Stimulated activated memory B cell treated with anti-CD40 and anti-IgM and Interleukin-4, amounts not matched to agents 10 μg/mL and 1 μg/mL and 100 μg/mL, for 72 hours (primary cell): Measurements from ENCODE around the gene ZNF106.
A peak's percentile ranks its signal among the peaks of the same experiment; 100 is the strongest.

Experiments used
- ATAC-seq: fragments of 150-1000 bp; cut with Tn5 transposase; 2 replicates; pipeline ENCODE4 v1.10.0; 2021
- H3K27ac Mint-ChIP-seq: one replicate; pipeline ENCODE4 v1.8.0; 2022; ENCODE audit warnings: mild to moderate bottlenecking, mixed read lengths
- H3K27me3 Mint-ChIP-seq: one replicate; pipeline ENCODE4 v1.8.0; 2022; ENCODE audit warnings: mixed read lengths
- H3K36me3 Mint-ChIP-seq: one replicate; pipeline ENCODE4 v1.8.0; 2022; ENCODE audit warnings: mixed read lengths
- H3K4me1 Mint-ChIP-seq: one replicate; pipeline ENCODE4 v1.8.0; 2022; ENCODE audit warnings: mixed read lengths
- H3K4me3 Mint-ChIP-seq: one replicate; pipeline ENCODE4 v1.8.0; 2022; ENCODE audit warnings: mild to moderate bottlenecking, moderate library complexity, mixed read lengths
- H3K9me3 Mint-ChIP-seq: one replicate; pipeline ENCODE4 v1.8.0; 2022; ENCODE audit warnings: mixed read lengths

Gene ZNF106

DNA sequence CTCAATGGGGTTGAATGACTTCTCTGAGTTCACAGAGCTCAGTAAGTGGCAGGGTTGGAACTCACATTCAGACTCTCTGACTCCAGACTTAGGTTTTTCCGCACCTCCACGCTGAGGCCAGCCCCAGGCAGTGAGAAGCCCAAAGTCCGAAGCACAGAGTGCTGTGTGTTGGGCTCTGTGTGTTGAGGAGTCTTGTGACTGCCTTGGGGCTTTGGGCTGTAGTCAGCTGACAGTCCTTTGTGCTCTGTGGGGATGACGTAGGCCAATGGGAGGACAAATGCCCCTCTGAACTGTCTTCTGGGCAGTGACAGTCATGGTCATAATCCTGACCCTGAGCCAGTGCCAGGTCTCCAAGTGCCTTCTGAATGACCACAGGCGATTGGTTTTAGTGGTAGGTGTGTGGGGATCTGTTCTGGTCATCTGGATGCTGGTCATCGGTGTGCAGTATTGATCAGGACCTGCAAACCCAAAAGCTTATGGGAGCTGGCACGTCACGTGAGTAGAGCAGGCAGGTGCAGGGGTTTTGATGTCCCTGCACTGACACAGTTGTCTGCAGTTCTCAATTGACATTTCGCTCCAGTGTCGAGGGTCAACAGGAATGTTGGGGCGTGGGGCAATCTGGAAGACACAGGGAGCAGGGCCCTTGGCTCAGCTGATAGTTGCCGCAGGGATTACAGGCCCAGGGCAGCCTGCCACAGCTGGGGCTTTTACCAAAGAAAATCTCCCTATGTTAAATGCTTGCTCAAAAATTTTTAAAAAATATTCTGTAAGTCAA lies 86.3 kb downstream of the ZNF106 start:
- H3K4me3 Mint-ChIP-seq, result no peak overlapping the region
- no peaks in the 10 kb centered on the region for H3K9me3 Mint-ChIP-seq
- no peak overlapping the region for H3K27ac Mint-ChIP-seq
- peaks cover 54% of the 10 kb centered on the region for H3K36me3 Mint-ChIP-seq
- no peak for ATAC-seq
- peaks cover 8% of the 10 kb centered on the region for H3K4me1 Mint-ChIP-seq
- no peaks in the 10 kb centered on the region for H3K27me3 Mint-ChIP-seq

DNA sequence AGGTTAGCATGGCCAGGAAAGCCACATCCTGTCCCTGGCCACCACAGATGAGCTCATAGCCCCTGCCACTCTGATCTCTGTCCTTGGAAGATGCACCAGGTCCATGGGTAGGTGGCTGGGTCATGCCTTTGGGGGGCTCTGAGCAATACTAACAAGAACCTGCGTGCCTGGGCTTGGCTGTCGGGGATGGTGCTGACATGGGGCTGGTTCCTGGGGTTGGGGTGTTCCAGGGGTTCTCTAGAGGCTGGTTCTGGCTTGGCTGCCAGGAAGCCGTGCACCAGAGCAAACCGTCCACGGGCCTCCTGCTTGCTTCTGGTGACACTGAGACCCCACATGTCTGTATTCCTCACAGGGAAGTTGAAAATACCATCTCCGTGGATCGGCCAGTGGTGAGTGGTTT lies 87.6 kb downstream of the ZNF106 start:
- H3K4me3 Mint-ChIP-seq, result no peak overlapping the region
- ATAC-seq, result no peak
- H3K9me3 Mint-ChIP-seq, result no peaks in the 10 kb centered on the region
- H3K36me3 Mint-ChIP-seq, result peaks cover 62% of the 10 kb centered on the region
- no peaks in the 10 kb centered on the region for H3K27me3 Mint-ChIP-seq
- no peak overlapping the region for H3K27ac Mint-ChIP-seq
- peaks cover 8% of the 10 kb centered on the region for H3K4me1 Mint-ChIP-seq

DNA sequence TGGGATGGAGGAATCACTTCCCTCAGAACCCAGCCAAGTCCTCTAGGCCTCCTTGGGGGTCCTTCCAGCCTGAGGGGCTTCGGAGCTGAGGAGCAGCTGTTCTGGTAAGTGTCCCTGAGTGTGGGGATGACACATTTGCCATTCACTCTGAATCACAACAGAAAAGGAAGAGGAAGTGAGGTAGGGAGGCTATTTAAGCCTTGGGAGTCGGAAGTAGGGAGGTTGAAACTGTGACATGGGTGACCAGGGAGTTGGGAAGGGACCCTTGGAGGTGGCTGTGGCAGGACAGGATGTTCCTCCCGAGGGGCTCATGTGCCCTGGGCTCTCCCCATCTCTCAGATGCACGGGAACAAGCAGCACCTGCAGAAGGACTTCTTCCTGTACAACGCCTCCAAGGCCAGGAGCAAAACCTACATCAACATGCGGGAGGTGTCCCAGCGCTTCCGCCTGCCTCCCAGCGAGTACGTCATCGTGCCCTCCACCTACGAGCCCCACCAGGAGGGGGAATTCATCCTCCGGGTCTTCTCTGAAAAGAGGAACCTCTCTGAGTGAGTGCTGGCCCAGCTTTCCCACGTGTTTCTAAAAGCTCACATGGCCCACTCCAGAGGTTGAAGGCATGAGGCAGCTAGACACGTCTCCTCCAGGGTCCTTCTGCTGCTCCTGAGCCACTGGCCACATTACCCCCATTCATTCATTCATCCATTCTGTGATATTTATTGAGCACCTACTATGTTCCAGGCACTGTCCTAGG lies 88.3 kb downstream of the ZNF106 start:
- Mint-ChIP-seq H3K27me3 (no peaks in the 10 kb centered on the region), H3K4me3 (no peak overlapping the region), H3K9me3 (no peaks in the 10 kb centered on the region), H3K4me1 (peaks cover 8% of the 10 kb centered on the region), H3K36me3 (peaks cover 57% of the 10 kb centered on the region), H3K27ac (no peak overlapping the region)
- ATAC-seq, result no peak

DNA sequence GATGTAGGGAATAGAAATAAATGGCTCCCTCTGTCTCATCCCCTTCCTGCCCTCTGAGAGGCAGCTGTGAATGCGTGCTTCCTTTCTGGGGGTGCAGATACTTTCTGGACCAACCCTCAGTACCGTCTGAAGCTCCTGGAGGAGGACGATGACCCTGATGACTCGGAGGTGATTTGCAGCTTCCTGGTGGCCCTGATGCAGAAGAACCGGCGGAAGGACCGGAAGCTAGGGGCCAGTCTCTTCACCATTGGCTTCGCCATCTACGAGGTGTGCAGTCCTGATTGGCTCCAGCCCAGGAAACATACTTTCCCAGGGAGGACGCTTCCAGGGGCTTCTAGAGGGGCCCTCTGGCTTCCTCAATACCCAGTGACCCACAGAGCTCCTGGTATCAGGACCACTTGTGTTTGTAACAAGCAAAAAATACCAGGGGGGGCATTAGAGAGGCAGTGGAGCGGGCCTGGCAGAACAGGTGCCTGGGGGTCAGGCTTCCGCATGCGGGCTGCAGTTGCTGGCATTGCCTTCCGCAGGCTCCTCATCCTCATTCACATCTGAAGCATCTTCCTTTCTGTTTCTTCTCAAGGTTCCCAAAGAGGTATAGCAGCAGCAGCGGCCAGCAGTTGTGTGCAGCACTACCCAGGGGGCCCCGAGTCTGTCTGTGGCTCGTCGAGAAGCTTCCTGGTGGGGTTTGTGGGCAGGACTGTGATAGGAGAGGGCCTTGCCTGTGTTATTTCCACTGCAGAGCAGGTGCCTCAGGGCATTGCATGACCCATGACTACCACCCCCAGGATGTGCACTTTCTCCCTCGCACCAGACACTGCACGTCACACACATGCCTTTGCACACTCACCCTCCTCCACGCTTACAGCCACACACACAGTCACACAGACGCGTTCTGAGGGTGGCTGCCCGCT lies 89.1 kb downstream of the ZNF106 start:
- peak overlapping the region; percentile 26 for H3K27ac Mint-ChIP-seq
- H3K9me3 Mint-ChIP-seq, result no peaks in the 10 kb centered on the region
- H3K4me3 Mint-ChIP-seq, result no peak overlapping the region
- peaks cover 52% of the 10 kb centered on the region for H3K36me3 Mint-ChIP-seq
- ATAC-seq, result no peak
- H3K4me1 Mint-ChIP-seq, result peaks cover 8% of the 10 kb centered on the region
- no peaks in the 10 kb centered on the region for H3K27me3 Mint-ChIP-seq

DNA sequence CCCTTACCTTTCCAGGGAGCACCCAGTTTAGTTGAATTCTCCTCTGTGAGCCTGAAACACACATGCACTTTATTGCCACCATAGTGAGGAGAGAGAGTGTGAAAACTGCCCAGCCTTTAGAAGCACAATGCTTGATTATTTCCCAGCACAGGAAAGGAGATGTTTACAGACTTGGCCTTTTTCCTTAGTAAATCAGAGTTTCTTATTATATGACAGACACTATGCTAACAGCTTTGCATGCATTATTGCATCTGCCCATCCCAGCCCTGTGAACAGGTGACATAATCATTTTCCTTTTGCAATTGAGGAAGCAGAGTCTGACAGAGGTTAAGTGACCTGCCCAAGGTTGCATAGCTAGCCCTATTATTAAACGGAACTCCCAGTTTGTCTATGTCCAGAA lies 95.1 kb downstream of the ZNF106 start:
- no peak for ATAC-seq
- peaks cover 2% of the 10 kb centered on the region for H3K4me1 Mint-ChIP-seq
- peaks cover 28% of the 10 kb centered on the region for H3K36me3 Mint-ChIP-seq
- H3K27me3 Mint-ChIP-seq, result no peaks in the 10 kb centered on the region
- H3K9me3 Mint-ChIP-seq, result no peaks in the 10 kb centered on the region
- H3K4me3 Mint-ChIP-seq, result no peak overlapping the region
- no peak overlapping the region for H3K27ac Mint-ChIP-seq

DNA sequence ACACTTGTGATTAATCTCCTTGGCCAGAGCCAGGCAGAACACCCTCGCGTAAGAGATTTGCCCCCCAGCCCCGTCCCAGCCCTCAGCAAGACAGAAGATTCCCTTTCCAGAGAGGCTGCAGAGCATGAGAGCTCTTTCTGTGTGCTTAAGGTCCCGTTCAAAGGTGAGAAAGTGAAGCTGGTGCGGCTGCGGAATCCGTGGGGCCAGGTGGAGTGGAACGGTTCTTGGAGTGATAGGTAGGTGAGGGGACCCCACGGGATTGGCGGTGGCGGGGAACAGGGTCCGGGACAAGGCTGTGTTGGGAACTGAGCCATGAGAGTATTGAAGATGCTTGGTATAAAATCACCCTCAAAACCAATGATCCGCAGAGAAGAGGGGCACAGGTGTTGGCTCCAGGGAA lies 96.8 kb downstream of the ZNF106 start:
- Mint-ChIP-seq H3K9me3 (no peaks in the 10 kb centered on the region), H3K27ac (no peak overlapping the region), H3K4me3 (no peak overlapping the region), H3K4me1 (no peaks in the 10 kb centered on the region), H3K36me3 (peaks cover 18% of the 10 kb centered on the region), H3K27me3 (no peaks in the 10 kb centered on the region)
- ATAC-seq, result no peak

DNA sequence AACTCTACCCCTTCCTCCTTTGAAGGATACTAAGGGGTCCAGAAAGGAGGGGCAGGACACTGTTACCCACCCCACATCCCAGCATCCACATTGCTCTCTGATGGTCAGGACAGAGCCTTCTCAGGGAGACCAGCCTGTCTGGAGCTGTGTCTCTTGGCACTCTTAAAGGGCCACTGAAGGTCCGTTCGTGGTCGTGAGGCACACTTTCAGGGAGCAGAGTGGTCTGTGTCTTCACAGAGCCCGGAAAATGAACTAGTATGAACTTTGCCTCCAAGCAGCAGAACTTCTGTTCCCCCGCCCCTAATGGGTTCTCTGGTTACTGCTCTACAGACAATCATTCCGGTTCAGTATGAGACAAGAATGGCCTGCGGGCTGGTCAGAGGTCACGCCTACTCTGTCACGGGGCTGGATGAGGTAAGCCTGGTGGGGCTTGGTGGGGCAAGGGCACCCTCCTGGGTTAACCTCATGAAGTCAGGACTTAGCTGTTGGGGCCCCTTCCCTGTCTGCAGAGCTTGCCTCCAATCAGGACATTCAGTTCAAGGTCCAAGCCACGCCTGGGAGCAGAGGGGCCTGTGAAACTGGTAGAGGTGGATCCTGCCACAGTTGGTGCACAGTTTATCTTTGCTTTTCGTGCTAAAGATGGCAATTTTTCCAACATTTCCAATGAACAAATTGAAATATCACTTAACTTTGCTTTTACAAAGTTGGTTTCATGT lies 98.5 kb downstream of the ZNF106 start:
- no peaks in the 10 kb centered on the region for H3K27me3 Mint-ChIP-seq
- no peak overlapping the region for H3K4me3 Mint-ChIP-seq
- H3K4me1 Mint-ChIP-seq, result no peaks in the 10 kb centered on the region
- H3K36me3 Mint-ChIP-seq, result peaks cover 20% of the 10 kb centered on the region
- ATAC-seq, result no peak
- no peak overlapping the region for H3K27ac Mint-ChIP-seq
- H3K9me3 Mint-ChIP-seq, result no peaks in the 10 kb centered on the region

DNA sequence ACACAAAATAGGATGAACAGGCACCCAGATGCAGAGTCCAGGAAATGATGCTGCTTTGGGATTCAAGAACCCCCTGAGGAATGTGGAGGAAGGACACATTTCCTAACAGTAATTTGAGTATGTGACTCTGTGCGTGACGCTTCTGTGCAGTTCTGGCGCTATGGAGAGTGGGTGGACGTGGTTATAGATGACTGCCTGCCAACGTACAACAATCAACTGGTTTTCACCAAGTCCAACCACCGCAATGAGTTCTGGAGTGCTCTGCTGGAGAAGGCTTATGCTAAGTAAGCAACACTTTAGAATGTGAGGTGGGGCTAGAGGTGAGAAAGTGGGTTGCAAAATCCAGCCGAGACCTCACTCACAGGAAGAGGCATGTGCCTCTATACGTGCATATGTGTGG lies 103.3 kb downstream of the ZNF106 start:
- Mint-ChIP-seq H3K9me3 (no peaks in the 10 kb centered on the region), H3K27me3 (no peaks in the 10 kb centered on the region), H3K4me1 (no peaks in the 10 kb centered on the region), H3K27ac (no peak overlapping the region), H3K4me3 (no peak overlapping the region), H3K36me3 (peaks cover 48% of the 10 kb centered on the region)
- no peak for ATAC-seq

DNA sequence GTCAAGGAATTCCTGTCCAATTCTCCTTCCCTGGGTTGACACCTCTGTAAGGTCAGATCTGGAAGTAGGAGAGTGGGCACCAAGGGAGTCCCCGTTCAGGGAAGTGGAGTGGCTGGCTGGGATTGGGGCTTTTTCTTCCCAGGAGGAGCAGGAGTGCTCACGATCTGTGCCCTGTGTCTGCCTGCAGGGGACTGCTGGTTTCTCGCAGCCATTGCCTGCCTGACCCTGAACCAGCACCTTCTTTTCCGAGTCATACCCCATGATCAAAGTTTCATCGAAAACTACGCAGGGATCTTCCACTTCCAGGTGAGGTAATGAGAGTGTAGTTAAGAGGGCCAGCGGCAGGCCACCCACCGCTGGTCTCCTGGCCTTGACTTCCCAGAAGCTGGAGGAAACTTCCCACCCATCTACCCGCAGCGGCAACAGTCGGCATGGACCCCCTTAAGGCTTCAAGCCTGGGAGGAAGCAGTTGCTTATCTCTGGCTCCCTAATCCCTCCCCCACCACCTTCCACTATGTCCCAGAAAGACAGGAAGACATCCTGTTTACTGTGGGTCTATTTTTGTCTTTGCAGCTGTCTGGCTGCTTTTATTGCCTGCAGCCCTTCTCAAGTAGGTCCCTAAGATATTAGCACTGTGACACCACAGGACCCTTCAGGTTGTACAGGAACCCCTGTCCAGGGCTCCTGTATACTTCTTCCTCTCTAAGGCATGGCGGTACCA lies 104.8 kb downstream of the ZNF106 start:
- Mint-ChIP-seq H3K4me1 (no peaks in the 10 kb centered on the region), H3K4me3 (no peak overlapping the region), H3K27ac (no peak overlapping the region), H3K36me3 (peaks cover 44% of the 10 kb centered on the region), H3K9me3 (no peaks in the 10 kb centered on the region), H3K27me3 (no peaks in the 10 kb centered on the region)
- ATAC-seq, result no peak

DNA sequence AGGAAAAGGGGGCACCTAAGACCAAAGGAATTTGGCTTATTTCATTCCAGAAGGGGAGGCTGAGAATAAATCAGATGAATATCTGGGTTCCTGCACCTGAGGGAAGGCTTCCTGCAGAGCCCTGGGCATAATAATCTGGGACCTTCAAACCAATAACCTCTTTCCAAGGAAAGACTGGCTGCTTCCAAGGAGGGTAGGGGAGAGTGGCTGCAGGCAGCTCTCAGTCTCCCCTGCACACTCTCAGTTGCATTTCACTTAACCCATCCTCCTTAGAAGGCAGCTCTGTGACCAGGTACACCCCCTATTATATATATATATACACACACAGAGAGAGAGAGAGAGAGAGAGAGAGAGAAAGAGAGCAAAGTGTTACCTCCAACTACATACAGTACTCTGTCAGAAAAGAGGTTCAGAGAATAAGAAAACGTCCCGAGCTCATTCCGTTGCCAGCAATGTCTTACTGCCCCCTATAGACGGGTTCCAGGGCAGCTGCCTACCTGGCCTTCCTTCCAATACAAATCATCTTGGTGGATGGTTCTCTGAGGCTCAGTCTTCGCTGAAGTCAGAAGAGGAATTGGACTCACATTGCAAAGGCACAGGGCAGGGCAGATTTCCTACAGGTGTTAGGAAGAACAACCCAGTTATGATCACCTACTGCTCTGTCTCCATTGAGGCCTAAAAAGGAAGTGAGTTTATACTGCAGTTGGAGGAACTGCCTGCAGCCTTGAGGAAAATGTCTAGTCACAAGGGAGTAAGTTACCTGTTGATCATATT lies 105.5 kb downstream of the ZNF106 start:
- H3K4me1 Mint-ChIP-seq, result no peaks in the 10 kb centered on the region
- H3K27ac Mint-ChIP-seq, result no peak overlapping the region
- ATAC-seq, result no peak
- H3K36me3 Mint-ChIP-seq, result peaks cover 44% of the 10 kb centered on the region
- no peaks in the 10 kb centered on the region for H3K27me3 Mint-ChIP-seq
- H3K4me3 Mint-ChIP-seq, result no peak overlapping the region
- H3K9me3 Mint-ChIP-seq, result no peaks in the 10 kb centered on the region

DNA sequence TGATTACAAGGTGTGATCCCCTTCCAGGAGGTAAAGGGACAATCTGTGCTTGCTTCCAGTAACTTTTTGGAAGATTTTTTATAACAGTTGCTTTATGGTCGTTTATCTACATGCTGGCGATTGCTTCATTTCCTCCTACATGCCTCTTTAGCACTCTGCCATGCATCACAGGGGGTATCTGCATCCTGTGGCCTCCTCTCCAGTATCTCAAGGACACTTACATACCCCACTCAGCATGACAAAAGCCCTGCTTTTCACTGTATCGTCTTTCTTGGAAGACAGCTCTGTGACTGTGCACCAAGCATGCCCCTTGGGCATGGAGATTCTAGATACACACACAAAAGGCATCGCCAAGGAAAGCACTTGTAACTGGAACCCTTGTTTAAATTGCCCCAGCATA lies 106.3 kb downstream of the ZNF106 start:
- no peaks in the 10 kb centered on the region for H3K27me3 Mint-ChIP-seq
- no peak overlapping the region for H3K4me3 Mint-ChIP-seq
- H3K4me1 Mint-ChIP-seq, result no peaks in the 10 kb centered on the region
- no peak overlapping the region for H3K27ac Mint-ChIP-seq
- H3K36me3 Mint-ChIP-seq, result peaks cover 43% of the 10 kb centered on the region
- ATAC-seq, result no peak
- H3K9me3 Mint-ChIP-seq, result no peaks in the 10 kb centered on the region

DNA sequence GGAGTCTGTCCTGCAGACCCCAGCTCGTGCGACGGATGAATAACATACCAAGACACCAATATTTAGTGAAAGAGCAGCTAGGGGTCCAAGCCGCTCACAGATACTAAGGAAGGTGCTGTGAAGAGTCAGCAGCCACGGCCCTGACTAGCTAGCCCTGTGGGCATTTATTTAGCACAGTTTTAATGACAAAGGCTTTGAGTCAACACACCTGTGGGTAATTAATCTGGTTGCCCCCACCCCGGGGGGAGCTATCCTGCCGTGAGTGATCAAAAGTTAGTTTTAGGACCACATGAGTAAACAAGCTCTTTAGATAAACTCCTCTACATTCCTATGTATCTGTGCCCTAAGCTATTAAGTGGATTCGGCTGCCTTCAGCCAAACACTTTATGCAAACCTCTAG lies 112.9 kb downstream of the ZNF106 start:
- no peak overlapping the region for H3K27ac Mint-ChIP-seq
- peaks cover 42% of the 10 kb centered on the region for H3K36me3 Mint-ChIP-seq
- H3K27me3 Mint-ChIP-seq, result no peaks in the 10 kb centered on the region
- no peak overlapping the region for H3K4me3 Mint-ChIP-seq
- peaks cover 11% of the 10 kb centered on the region for H3K9me3 Mint-ChIP-seq
- ATAC-seq, result no peak
- H3K4me1 Mint-ChIP-seq, result no peaks in the 10 kb centered on the region

DNA sequence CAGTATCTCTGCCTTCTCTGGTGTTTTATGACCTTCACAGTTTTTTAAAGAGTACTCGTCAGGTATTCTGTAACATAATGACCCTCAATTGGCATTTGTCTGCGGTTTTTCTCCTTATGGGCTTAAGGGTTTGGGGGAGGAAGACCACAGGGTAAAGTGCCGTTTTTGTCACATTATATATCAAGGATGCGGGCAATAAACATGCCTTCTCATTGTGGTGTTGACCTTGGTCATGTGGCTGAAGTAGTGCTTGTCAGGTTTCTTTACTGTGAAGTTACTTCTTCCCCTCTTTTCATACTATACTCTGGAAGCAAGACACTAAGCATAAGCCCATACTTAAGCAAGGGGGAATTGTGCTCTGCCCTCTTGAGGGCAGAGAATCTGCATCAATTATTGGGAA lies 115.0 kb downstream of the ZNF106 start:
- Mint-ChIP-seq H3K27me3 (no peaks in the 10 kb centered on the region), H3K27ac (no peak overlapping the region), H3K9me3 (peaks cover 11% of the 10 kb centered on the region), H3K36me3 (peaks cover 47% of the 10 kb centered on the region), H3K4me3 (no peak overlapping the region), H3K4me1 (no peaks in the 10 kb centered on the region)
- no peak for ATAC-seq

DNA sequence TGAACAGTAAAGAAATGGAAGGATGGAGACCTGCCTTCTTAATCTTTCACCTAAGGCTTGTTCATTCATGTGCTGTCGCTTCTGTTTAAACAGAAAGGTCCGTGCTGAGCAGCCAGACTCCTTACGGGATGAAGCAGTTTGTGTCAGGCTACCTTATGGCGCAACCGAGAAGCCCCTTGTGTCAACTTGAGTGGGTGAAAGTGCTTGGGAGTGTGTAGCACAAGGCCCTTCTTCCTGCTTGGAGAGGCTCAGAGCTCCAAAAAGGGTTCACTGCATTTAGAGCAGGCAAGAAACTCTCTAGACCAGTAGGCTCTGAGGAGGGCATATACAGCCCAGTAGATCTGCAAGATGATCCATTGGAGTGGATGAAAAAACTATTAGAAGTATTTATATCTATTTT lies 115.7 kb downstream of the ZNF106 start:
- no peak for ATAC-seq
- Mint-ChIP-seq H3K27ac (no peak overlapping the region), H3K27me3 (no peaks in the 10 kb centered on the region), H3K4me3 (no peak overlapping the region), H3K4me1 (no peaks in the 10 kb centered on the region), H3K9me3 (peaks cover 11% of the 10 kb centered on the region), H3K36me3 (peaks cover 48% of the 10 kb centered on the region)
